ENCODE results near the gene PRDM2.

Gene PRDM2

DNA sequence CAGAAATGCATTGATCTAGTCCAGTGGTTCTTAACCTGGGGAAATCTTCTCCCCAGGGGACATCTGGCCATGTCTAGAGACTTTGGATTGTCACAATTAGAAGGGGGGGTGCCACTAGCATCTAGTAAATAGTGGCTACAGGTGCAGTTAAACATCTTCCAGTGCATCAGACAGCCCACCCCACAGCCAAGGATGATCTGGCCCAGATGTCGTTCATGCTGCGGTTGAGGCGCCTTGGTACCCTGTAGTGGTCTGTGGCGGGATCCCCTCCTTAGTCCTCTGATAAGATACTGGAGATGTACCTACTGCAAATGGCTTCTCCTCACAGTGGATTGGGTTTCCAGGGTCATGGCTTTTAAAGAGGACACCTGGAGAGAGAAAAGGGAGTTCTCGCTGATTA, 69.8 kb downstream of the PRDM2 start:
- no peak for DNase-seq

DNA sequence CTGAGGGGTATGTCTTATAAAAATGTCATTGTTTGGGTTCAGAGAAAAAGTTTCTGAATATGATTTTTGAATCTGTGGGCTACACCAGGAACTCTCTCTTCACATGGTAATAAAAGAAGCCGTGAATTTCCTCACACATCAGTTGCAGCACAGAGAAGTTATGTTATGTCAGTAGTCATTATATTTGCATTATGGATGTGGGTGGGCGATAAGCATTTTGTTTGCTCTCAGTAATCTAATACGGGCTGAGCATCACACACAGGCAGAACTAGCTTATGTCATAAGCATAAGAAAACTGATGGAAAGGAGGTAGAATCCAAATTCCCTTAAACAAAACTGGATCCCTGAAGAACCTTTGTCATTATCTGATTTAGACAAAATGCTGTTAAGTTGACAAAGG, 70.8 kb downstream of the PRDM2 start:
- no peak for DNase-seq

DNA sequence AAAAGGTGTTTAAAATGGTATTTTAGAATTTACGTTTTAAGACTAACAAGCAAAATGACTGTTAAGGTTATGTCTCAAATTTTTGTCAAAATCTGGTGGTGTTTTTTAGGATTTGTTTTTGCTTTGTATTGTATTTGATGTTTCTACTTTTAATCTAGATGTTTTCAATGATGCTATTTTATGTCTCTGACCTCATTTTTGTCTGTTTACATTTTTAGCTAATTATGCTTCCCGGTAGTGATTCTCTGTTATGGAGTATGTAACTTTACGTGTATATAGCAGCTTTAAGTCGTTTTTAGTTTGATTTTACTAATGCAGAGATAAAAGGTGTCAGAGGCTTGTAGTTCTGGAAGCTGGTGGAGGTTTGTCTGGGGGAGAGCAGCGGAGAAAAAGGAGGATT, 71.8 kb downstream of the PRDM2 start:
- no peak for DNase-seq

GRCh38 chr1:13772271-13772670, 72.3 kb downstream of the PRDM2 start:
- DNase-seq, result no peak

GRCh38 chr1:13774121-13774520, 74.1 kb downstream of the PRDM2 start:
- no peak for DNase-seq

- DNase-seq, result peak; percentile 49
These were observed 75.5 kb downstream of the PRDM2 start for GRCh38 chr1:13775459-13775858.

DNA sequence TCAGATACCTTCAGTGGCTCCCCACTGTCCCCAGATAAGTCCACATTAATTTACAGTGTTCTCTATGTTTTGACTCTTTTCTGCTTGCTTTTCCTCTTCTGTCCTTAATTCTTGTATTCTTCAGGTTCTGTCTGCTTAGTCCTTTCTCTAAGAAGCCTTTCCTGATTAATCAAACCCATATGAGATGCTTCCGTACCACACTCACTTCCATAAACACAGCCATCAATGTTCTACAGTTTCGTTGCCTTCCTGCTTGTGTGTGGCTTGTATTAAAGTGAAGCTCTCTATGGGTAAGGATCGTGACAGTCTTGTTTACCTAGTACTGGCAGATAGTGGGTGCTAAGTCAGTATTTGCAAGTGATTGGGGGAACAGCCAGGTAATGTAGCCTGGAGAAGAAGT, 75.9 kb downstream of the PRDM2 start:
- DNase-seq, result no peak

DNA sequence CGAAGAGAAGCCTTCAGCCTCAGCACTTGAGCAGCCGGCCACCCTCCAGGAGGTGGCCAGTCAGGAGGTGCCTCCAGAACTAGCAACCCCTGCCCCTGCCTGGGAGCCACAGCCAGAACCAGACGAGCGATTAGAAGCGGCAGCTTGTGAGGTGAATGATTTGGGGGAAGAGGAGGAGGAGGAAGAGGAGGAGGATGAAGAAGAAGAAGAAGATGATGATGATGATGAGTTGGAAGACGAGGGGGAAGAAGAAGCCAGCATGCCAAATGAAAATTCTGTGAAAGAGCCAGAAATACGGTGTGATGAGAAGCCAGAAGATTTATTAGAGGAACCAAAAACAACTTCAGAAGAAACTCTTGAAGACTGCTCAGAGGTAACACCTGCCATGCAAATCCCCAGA, 78.4 kb downstream of the PRDM2 start:
- DNase-seq, result no peak

GRCh38 chr1:13779930-13780329, 79.9 kb downstream of the PRDM2 start:
- no peak for DNase-seq

DNA sequence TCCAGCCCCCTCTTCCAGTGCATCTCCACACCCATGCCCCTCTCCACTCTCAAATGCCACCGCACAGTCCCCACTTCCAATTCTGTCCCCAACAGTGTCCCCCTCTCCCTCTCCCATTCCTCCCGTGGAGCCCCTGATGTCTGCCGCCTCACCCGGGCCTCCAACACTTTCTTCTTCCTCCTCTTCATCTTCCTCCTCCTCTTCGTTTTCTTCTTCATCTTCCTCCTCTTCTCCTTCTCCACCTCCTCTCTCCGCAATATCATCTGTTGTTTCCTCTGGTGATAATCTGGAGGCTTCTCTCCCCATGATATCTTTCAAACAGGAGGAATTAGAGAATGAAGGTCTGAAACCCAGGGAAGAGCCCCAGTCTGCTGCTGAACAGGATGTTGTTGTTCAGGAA, 80.8 kb downstream of the PRDM2 start:
- DNase-seq, result no peak

DNA sequence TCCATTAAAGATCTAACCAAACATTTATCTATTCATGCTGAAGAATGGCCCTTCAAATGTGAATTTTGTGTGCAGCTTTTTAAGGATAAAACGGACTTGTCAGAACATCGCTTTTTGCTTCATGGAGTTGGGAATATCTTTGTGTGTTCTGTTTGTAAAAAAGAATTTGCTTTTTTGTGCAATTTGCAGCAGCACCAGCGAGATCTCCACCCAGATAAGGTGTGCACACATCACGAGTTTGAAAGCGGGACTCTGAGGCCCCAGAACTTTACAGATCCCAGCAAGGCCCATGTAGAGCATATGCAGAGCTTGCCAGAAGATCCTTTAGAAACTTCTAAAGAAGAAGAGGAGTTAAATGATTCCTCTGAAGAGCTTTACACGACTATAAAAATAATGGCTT, 81.2 kb downstream of the PRDM2 start:
- no peak for DNase-seq

- peak; percentile 45 for DNase-seq
These were observed 82.1 kb downstream of the PRDM2 start for GRCh38 chr1:13781907-13782633.

GRCh38 chr1:13782634-13783360, 82.8 kb downstream of the PRDM2 start:
- no peak for DNase-seq

GRCh38 chr1:13783551-13783950, 83.6 kb downstream of the PRDM2 start:
- no peak for DNase-seq

DNA sequence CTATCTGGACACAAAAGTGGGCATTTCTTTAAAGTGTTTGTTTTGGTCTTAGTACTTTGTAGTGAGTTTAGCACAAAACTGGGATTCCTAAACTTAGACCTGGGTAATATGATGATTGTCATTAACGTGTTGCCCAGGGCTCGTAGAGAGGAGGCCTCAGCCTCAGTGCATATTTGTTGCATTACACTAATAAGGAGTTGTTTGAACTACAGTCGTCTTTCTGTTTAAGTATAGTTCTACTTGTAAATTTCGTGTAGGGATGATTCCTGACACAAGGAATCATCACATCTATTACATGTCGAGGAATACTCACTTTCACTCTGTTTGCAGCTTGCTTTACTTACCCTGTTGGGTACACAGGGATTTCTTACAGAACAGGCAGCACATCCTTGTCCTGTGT, 85.0 kb downstream of the PRDM2 start:
- no peak for DNase-seq

DNA sequence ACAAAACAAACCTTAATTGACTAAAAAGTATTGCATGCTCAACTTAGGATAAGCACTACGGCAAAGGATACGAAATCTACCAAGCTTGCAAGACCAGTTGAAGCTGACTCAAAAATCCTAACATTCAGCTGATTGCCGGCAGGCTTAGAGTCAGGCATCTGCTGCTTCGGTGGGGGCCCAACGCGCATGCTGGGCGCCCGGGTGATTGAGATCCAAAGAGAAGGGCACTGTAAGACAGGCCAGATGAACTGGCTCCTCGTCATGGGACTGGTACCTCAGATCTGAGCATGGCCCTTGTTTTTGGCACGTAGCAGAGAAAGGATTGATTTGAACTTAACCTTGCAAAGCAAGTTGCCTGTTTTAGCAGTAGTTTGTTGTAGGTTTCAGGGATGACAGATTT, 86.6 kb downstream of the PRDM2 start:
- no peak for DNase-seq

- DNase-seq, result no peak
These were observed 88.8 kb downstream of the PRDM2 start for GRCh38 chr1:13788795-13789194.

GRCh38 chr1:13790290-13791030, 90.5 kb downstream of the PRDM2 start:
- DNase-seq, result no peak

GRCh38 chr1:13792419-13792818, 92.4 kb downstream of the PRDM2 start:
- no peak for DNase-seq

DNA sequence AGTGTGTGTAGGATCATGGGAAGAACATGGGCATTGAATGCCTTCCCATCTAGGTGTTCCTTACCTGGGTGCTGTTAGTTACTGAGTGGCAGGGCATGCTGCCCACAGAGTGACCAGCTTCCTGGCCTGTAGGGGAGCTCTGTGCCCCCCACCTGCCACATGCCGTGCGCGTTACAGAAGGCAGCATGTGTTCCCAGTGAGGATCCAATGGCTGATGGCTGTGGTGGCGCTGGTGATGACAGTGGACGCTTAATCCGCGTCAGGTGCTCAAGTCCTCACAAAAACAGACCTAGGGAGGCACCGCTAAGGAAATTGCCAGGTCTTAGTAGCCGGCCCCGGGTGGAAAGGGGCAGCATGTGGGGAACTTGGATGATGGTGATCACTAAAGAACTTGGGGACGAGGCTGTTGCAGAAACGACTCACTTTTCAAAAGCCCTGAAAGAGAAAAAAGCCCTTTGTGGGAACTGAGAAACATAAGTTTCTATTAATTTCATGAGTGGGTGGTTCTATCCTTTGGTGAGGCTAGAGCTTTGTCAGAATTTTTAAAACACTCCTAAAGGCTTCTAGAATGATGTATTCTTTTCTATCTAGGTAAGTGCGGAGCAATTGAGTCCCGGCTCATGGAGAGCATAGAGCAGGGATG, 93.2 kb downstream of the PRDM2 start:
- no peak for DNase-seq

- no peak for DNase-seq
These were observed 94.5 kb downstream of the PRDM2 start for GRCh38 chr1:13794231-13795187.

GRCh38 chr1:13797397-13797796, 97.4 kb downstream of the PRDM2 start:
- no peak for DNase-seq
